ENCODE results near the gene CADPS.

DNA sequence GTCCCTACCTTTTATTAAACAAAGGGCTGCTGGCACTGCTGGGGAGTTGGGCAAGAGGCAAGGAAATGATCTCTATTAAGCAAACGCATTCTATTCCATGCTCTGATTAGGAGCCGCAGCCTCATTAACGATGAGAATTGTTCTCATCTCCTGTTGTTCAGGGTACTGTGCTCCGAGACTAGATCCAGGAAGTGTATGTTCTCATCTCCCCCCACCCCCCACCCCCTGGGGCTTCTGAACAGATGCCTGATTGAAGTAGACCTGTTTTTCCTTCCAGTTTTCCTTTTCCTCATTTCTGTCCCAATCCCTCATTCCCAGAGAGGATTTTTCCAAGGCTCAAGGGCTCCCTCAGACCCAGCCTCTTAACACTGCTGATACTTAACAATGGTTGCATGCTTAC is 420.3 kb downstream of the CADPS start:
- TF ChIP-seq CTCF (IDR thresholded peaks at IDR 0.05), result no peak
- no peak for TF ChIP-seq POLR2A (IDR thresholded peaks at IDR 0.05)
